IMR-90 (cell line): Measurements from ENCODE around the gene GSTA4.
"Not testable (repeated sequence)": the region's sequence is repeated elsewhere in the genome, so short reads cannot be mapped to it uniquely, and the experiment has no call there.

Source experiments
- CEBPB ChIP-seq: IDR thresholded peaks from 2 replicates; pipeline ENCODE4 v1.6.1; 2012; ENCODE audit warnings: low read depth, low read length, improper control_type of control experiment
- CTCF ChIP-seq: conservative IDR thresholded peaks from 2 replicates; pipeline ENCODE4 v1.5.1; 2012; ENCODE audit warnings: mild to moderate bottlenecking, low read depth, low read length, improper control_type of control experiment
- MAFK ChIP-seq: IDR thresholded peaks from 2 replicates; pipeline ENCODE4 v1.6.1; 2012; ENCODE audit warnings: low read depth, low read length, improper control_type of control experiment
- MXI1 ChIP-seq: IDR thresholded peaks from 2 replicates; pipeline ENCODE4 v1.6.1; 2012; ENCODE audit warnings: low read depth, mild to moderate bottlenecking, low read length, moderate library complexity, borderline replicate concordance
- NFE2L2 ChIP-seq: fragments of 150-350 bp; IDR thresholded peaks from 2 replicates; pipeline ENCODE4 v1.6.1; 2016; ENCODE audit warnings: low read depth, mild to moderate bottlenecking, low read length
- POLR2A ChIP-seq: IDR thresholded peaks from 2 replicates; pipeline ENCODE4 v1.6.1; 2012; ENCODE audit warnings: mild to moderate bottlenecking, low read depth, low read length
- RAD21 ChIP-seq: IDR thresholded peaks from 2 replicates; pipeline ENCODE4 v1.6.1; 2012; ENCODE audit warnings: low read length, improper control_type of control experiment
- RCOR1 ChIP-seq: IDR thresholded peaks from 2 replicates; pipeline ENCODE4 v1.6.1; 2012; ENCODE audit warnings: mild to moderate bottlenecking, low read length, improper control_type of control experiment; ENCODE audit not compliant: insufficient replicate concordance
- TF ChIP-seq, protein P1 (sequence below): fragments of 150-350 bp; IDR thresholded peaks from 2 replicates; pipeline ENCODE4 v1.6.1; 2016; ENCODE audit warnings: low read depth, mild to moderate bottlenecking, low read length, moderate library complexity, borderline replicate concordance

GRCh38 chr6:52961022-52961421 is 34.1 kb downstream of the GSTA4 start:
- TF ChIP-seq CTCF, CEBPB, MAFK, POLR2A, RCOR1, RAD21, MXI1, NFE2L2: not testable (repeated sequence)
- TF ChIP-seq, protein P1, sequence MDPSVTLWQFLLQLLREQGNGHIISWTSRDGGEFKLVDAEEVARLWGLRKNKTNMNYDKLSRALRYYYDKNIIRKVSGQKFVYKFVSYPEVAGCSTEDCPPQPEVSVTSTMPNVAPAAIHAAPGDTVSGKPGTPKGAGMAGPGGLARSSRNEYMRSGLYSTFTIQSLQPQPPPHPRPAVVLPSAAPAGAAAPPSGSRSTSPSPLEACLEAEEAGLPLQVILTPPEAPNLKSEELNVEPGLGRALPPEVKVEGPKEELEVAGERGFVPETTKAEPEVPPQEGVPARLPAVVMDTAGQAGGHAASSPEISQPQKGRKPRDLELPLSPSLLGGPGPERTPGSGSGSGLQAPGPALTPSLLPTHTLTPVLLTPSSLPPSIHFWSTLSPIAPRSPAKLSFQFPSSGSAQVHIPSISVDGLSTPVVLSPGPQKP = not testable (repeated sequence)
